GM19438 (cell line): ENCODE measurements around the gene ZDHHC12.
"Not testable (repeated sequence)": the region's sequence is repeated elsewhere in the genome, so short reads cannot be mapped to it uniquely, and the experiment has no call there.

ENCODE experiments used
- ATAC-seq: cut with Tn5 transposase; IDR thresholded peaks from one replicate; pipeline ENCODE4 v1.9.1; 2021; ENCODE audit warnings: low read depth; ENCODE audit not compliant: unreplicated experiment

The ZDHHC12 gene

DNA sequence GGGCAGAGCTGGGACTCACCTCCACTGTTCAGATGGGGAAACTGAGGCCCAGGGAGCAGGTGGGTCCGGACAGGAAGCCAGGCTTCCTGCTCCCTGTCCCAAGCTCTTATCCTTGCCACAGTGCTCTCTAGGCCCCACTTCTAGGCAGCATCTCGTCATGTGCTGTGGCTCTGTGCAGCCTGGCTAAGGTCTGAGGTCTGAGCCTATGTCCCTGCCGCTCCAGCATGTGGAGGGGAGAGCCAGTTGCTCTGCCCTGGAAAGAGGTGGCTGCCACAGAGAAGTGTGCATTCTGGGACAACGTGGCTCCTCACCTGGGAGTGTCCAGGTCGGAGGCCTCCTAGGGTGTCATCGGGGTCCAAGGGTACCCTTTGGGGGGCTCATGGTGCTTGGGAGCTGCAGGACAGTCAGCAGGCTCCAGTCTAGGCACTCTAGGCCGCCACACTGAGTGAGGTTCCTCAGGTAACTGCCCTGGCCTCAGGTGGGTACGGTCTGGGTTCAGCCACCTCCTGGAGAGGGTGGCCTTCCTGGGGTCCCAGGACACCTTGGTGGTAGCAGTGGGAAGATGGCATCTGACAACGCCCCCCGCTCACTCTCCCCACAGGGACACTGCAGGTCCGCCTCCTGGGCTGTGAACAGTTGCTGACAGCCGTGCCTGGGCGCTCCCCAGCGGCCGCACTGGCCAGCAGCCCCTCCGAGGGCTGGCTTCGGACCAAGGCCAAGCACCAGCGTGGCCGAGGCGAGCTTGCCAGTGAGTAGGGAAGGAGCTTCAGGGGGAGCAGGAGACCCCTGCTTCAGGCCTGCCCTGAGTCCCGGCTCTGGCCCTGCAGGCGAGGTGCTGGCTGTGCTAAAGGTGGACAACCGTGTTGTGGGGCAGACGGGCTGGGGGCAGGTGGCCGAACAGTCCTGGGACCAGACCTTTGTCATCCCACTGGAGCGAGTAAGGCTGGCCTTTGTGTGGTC lies 11.2 kb downstream of the ZDHHC12 start:
- ATAC-seq, result no peak

DNA sequence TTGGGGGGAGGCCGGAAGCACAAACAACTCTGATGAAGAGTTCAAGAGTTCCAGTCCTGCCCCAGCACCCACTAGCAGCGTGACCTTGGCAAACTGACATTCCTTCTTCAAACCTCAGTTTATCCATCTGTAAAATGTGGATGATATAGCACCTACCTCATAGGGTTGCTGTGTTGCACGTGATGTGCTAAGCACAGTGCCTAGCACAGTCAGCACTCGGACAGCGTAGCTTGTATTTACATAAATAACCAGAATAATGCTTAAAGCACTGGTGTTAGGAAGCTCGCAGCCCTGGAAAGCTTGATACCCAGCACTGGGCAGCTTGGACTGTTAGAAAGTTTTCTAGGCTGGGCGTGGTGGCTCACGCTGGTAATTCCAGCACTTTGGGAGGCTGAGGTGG lies 16.5 kb downstream of the ZDHHC12 start:
- ATAC-seq, result no peak

DNA sequence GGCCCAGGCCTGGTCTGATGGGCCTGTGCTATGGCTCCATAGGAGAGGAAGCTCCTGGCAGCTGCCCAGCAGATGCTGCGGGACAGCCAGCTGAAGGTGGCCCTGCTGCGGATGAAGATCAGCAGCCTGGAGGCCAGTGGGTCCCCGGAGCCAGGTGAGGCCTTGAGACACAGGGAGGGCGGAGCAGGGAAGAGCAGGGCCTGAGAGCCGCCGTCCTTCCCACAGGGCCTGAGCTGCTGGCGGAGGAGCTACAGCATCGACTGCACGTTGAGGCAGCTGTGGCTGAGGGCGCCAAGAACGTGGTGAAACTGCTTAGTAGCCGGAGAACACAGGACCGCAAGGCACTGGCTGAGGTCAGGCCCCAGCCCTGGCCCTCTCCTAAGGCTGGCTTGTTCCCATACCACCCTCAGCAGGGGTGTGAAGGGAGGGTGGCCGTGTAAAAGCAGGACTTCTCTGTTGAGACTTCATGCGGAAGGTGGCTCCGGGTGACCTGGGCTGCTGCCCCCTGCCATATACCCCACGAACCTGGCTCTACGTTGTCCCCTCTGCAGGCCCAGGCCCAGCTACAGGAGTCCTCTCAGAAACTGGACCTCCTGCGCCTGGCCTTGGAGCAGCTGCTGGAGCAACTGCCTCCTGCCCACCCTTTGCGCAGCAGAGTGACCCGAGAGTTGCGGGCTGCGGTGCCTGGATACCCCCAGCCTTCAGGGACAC lies 17.1 kb downstream of the ZDHHC12 start:
- ATAC-seq, result no peak

DNA sequence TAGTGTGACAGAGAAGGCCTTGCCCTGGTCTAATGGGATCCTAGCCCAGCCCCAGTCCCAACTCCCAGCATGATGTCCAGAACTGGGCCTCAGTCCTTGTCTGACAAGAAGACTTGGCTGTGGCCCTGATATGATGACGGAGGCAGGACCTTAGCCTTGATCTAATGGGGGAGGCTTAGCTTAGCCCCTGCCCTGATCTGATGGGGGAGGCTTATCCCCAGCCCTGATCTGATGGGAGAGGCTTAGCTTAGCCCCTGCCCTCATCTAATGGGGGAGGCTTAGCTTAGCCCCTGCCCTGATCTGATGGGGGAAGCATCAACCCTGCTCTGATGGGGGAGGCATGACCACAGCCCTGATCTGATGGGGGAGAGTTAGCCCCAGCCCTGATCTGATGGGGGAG lies 17.9 kb downstream of the ZDHHC12 start:
- ATAC-seq, result no peak

DNA sequence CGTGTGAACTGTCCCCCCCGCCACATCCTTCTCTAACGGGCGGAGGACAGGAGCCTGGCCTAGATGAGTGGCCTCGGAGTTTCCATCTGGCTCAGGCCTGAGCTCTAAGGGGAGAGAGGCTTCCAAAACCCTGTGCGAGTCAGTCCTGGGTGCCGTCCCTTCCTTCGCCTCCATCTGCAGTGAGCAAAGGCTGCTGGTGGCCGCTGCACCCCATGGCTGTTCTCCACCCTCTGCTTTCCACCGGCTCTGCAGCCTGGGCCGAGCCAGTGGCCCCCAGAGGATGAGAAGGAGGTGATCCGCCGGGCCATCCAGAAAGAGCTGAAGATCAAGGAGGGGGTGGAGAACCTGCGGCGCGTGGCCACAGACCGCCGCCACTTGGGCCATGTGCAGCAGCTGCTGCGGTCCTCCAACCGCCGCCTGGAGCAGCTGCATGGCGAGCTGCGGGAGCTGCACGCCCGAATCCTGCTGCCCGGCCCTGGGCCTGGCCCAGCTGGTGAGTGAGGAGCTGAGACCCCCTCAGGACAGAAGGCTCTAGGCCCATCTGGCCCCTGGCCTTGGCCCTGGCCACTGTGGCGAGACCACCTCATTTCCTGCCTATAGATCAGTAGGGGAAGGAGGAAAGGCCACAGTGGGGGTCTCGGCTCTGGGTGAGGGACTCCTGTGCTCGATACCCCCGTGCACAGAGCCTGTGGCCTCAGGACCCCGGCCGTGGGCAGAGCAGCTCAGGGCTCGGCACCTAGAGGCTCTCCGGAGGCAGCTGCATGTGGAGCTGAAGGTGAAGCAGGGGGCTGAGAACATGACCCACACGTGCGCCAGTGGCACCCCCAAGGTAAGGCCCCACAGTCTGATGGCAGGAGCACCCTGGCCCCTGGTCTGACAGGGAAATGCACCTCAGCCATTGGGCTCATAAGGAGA lies 18.6 kb downstream of the ZDHHC12 start:
- ATAC-seq, result no peak

DNA sequence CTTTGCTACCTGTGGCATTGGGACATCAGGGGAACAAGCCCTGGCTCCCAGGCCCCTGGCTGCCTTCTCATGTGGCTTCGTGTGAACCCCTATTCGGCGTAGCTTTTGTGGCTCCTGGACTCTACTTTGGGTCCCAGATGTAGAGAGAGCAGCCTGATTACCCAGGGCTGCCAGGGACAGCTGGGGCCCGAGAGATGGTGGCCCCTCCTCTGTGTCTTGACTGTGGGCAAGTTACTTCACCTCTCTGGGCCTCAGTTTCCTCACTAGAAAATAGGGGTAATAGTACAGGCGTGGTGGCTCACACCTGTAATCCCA lies 19.6 kb downstream of the ZDHHC12 start:
- no peak for ATAC-seq

DNA sequence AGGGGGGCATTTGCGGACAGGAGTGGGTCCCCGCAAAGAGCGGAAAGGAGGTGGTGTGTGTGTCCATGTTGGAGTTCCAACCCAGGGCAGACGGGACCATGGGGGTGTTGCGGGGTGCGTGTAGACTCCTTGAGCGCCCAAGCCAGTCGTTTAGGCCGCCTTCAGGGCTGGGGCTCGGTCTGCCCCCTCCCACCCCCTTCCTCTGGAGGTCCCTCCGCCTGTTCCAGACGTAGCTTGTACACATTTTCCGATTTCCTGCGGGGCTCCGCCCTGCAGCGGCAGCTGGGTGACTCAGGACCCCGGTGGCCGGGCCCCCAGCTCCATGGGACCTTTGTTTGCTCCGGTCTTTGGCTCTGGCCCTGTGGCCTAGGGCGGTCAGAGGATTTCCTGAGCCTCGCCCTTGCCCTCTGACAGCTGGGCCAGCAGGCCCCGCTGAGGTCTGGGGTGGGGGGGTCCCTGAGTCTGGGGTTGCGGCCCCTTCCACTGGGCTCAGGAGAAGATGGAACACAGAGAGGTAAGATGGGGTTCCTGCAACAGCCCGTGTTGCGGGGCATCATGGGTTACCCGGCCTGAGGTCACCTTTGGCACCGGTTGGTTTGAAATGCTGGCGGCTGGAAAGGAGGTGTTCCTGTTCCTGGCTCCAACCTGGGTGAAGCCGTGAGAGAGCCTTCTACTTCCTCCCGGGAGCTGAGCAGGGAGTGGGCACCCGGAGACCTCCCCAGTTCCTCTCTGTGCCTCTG lies 20.1 kb downstream of the ZDHHC12 start:
- ATAC-seq, result no peak

DNA sequence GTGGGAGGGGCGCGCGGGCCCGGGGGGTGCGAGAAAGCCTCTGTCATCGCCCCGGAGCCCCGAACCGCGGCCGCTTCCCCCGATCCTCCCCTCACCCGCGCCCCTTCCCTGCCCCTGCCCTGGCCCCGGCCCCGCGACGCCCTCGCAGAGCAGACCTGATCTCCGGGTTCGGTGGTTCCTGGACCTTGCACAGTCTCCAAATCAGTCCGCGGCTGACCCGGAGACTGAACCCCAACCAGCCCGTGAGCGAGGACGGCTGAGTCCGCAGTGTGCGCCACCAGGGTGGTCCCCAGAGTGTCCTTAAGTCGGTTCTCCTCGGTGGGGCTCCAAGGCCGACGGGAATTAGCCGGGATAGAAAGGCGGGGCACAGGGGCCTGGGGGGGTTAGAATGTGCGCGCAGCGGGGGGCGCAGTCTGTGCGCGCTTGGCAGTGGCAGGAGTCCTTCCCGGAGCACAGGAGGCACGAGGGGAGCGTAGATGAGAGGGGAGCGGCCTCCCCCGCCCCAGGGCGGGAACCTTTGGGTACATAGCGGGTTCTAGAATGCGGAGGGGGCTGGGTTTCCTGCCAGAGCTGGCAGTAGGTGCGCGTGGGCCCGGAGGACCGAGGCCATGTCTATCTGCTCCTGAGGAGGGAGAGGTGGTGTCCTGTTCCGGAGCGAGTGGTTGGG lies 20.8 kb downstream of the ZDHHC12 start:
- ATAC-seq, result peak; percentile 18

DNA sequence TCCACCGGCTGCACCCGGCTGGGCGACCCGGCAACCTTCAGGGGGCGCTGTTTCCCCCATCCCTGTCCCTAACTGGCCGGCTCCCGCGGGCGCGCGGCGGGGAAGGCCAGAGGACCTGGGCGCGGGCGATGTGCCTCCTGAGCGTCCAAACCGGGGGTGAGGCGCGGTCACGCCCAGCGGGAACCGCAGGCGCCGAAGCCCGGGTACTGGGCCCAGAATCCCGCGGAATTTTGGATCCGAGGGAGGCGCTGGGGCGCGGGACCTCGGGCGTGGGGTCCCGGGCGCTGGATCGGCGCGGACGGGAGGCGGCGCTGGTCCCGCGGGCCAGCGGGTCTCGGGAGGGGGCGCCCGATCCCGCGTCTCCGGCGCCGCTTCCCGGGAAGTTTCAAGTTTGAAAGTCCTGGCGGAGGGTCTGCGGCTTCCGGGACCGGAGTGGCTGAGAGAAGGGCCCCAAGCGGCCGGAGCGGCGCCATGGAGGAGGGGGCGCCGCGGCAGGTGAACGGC lies 21.4 kb downstream of the ZDHHC12 start, which contains the start of gene PKN3:
PKN3 (plus strand) TSS at position 59 of the 504 bp plus-strand sequence; CDS start at position 472, 413 bp downstream.
- peak; percentile 69 for ATAC-seq

DNA sequence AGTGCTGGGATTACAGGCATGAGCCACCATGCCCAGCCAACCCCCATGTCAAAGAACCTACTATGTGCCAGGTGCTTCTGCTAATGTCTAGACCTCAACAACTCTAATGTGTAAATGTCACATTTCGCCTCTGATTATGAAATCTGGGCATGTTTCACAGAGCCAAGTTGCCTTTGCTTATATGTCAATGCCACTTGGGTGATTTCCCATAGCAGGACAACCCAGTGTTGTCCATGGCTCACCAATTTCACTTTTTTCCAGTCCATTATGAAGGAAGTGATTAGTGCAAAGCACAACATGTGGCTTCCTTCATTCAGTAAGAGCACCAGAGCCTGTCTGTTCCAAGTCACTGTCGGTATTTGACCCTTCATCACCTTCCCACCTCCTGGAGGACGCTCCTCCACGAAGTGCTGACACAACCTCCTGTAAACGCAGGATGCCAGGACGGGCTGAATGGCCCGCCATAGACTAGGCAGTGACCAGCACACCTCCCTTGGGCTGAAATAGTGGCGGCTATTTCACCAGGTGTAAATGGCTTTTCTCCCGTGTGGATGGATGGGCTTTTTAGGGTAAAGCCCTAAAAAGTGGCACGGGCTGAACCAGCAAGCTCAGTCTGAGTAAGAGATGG lies 22.6 kb downstream of the ZDHHC12 start:
- no peak for ATAC-seq

DNA sequence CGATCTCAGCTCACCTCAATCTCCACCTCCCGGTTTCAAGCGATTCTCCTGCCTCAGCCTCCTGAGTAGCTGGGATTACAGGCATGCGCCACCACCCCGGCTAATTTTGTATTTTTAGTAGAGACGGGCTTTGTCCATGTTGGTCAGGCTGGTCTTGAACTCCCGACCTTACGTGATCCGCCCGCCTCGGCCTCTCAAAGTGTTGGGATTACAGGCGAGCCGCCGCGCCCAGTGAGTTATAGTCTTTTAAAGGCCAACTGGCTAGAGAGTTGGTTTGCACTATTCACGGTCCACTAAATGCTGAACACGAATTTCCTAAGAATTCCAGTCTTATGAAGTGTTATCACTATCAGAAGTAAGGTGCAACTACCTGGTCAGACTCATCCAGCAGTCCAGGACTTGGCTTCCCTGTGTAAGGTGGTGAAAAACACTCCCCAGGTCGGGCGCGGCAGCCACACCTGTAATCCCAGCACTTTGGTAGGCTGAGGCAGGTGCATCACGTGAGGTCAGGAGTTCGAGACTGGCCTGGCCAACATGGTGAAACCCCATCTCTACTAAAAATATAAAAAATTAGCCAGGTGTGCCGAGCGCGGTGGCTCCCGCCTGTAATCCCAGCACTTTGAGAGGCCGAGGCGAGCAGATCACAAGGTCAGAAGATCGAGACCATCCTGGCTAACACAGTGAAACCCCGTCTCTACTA lies 24.7 kb downstream of the ZDHHC12 start:
- ATAC-seq, result not testable (repeated sequence)

DNA sequence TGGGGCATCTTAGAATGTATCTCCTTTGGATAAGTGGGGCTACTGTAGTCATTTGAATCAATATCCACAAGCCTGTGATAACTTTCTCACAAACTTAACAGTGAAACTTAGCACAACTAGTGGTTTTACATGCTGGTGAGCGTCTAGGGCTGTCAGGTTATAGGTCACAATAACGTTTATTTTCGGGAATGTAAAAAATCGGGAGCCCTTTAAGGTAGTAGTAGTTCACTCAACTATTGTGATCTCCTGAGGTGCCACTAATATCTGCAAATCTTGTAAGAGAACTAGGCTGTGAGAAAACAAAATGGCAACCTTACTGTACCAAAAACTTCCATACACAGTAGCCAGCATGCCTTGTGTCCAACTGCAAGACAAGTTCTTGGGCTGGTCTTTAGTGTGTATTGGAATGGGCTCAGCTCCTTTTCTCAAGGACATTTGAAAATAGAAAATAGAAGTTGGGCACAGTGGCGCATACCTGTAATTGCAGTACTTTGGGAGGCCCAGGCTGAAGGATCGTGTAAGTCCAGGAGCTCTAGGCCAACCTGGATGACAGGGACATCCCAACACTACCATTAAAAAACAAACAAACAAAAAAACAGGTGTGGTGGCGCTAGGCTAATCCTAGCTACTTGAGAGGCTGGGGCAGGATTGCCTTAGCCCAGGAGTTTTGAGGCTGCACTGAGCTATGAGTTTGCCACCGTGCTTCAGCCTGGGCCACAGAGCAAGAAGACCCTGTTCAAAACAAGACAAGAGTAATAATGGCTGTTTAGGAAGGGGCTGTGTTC lies 26.8 kb downstream of the ZDHHC12 start:
- ATAC-seq, result no peak

DNA sequence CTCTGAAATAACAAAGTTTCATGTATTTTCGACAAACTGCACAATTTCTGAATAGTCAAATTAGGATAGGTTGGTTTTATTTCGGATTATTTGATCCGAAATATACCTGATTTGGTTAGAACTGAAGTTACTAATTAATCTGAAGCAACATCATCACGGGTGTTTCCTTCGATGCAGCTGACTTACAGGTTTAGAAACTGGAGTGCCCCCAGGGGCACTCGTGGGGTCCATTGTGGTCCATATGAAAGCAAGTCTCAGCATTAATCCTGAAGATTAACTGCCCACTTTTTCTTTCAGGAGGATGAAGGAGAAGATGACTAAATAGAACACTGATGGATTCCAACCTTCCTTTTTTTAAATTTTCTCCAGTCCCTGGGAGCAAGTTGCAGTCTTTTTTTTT lies 29.6 kb downstream of the ZDHHC12 start:
- ATAC-seq, result no peak

DNA sequence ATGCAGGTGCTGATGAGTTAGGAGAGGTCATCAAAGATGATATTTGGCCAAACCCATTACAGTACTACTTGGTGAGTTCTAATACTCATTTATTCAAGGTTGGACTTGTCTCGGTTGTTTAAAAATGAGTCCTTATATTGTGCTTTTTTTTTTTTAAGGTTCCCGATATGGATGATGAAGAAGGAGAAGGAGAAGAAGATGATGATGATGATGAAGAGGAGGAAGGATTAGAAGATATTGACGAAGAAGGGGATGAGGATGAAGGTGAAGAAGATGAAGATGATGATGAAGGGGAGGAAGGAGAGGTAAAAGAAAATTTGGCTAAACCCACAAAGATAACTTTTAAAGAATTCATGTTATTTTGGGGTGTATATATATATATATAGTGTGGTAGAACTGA lies 30.2 kb downstream of the ZDHHC12 start:
- ATAC-seq, result not testable (repeated sequence)

DNA sequence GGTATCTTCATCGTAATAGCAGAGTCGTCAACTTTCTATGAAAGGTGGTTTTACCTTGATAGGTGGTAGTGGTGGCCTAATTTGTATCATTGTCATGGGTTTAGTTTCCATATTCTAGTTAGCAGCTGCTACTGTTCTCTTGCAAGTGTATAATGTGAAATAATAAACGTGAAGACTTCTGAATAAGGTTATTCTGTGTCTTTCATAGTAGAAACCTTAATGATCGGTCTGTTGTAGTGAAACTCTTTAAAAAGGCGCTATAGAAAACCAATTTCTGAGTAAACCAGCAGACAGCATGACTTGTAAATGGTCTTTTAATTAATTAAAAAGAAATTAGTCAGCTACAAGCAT lies 33.3 kb downstream of the ZDHHC12 start:
- no peak for ATAC-seq

DNA sequence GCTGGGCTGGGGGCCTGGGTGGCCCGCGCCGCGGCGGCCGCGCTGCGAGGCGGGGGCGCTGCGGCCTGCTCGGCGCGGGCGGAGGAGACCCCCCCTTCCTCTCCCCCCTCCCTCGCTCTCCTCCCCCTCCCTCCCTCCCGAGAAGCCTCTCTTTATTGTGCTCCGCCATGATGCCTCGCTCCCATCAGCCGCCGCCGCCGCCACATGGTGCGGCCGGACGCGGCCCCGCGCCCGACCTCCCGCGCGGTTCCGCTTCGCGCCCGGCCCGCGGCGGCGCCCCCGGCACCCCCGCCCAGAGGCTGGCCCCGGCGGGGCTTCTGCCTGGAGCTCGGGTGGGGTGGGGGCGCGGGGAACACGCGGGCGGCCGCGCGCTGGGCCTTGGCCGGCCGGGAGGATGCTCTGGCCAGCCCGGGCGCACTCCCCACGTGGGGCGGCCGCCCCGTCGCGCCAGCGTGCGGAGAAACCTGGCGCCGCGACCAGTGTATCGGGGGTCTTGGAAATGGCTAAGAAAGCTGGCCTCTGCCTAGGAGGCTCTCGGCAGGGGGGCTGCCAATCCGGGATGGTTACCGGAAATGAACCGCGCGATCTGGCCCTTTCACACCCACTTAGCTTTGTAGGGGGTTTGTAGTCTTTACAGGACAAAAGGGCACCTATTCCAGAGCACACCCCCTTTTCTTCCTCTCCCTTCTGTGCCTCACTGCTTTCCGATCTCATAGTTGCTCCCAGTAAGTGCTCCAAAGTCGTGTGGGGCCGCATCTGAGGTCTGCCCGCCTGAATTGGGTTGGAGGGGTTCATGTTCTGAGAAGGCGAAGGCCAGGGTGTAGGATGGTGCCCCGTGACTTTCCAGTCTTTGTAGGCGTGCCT lies 33.9 kb downstream of the ZDHHC12 start:
- ATAC-seq, result no peak

DNA sequence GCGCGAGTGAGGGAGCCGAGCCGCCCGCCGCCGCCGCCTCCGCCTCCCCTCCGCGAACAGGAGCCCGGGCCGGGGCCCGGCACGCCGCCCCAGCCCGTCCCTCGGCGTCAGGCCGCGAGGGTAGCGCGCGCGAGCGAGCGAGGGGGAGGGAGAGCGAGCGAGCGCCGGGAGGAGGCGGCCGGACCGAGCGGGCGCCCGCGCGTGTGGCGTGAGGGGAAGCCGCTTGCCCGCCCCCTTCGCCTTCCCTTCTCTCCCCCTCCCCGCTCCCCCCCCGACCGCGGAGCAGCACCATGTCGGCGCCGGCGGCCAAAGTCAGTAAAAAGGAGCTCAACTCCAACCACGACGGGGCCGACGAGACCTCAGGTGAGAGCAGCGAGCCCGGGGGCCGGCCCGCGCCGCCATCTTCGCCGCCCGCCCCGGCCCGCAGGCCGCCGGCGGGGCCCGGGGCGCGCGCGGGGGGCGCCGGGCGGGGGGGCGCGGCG lies 34.6 kb downstream of the ZDHHC12 start:
- ATAC-seq, result no peak
